H1 (cell line): ENCODE results near the gene HSH2D.

Experiments used
- BRCA1 ChIP-seq: IDR thresholded peaks from 2 replicates; pipeline ENCODE4 v1.6.1; 2012; ENCODE audit warnings: low read depth, low read length, improper control_type of control experiment
- CHD2 ChIP-seq: IDR thresholded peaks from 2 replicates; pipeline ENCODE4 v1.6.1; 2012; ENCODE audit warnings: low read length, improper control_type of control experiment
- EZH2 ChIP-seq: fragments of 200-600 bp; sonication (generic); IDR thresholded peaks from 2 replicates; pipeline ENCODE4 v1.7.1; 2012; ENCODE audit warnings: low read depth, mild to moderate bottlenecking, moderate library complexity, low read length, inconsistent platforms; ENCODE audit not compliant: severe bottlenecking
- JUN ChIP-seq: IDR thresholded peaks from 2 replicates; pipeline ENCODE4 v1.6.1; 2011; ENCODE audit warnings: low read depth, mild to moderate bottlenecking, improper control_type of control experiment, low read length
- POLR2AphosphoS5 ChIP-seq: IDR thresholded peaks from 2 replicates; pipeline ENCODE4 v1.6.1; 2011; ENCODE audit warnings: low read depth, low read length
- SIX5 ChIP-seq: IDR thresholded peaks from 2 replicates; pipeline ENCODE4 v1.6.1; 2011; ENCODE audit warnings: mild to moderate bottlenecking, low read depth, low read length
- SP1 ChIP-seq: IDR thresholded peaks from 2 replicates; pipeline ENCODE4 v1.6.1; 2011; ENCODE audit warnings: low read depth, low read length
- TF ChIP-seq, protein P1 (sequence below), 3 experiments: IDR thresholded peaks; 1 replicate in 2 of 3; 2 replicates in 1 of 3; pipeline versions ENCODE4 v1.5.1 to v1.6.1; 2011; ENCODE audit warnings: low read length in 3 of 3, mild to moderate bottlenecking in 3 of 3, inconsistent platforms in 2 of 3, low read depth in 1 of 3, moderate library complexity in 1 of 3; ENCODE audit not compliant: insufficient read depth in 1 of 3; ENCODE audit errors: control extremely low read depth in 1 of 3

DNA sequence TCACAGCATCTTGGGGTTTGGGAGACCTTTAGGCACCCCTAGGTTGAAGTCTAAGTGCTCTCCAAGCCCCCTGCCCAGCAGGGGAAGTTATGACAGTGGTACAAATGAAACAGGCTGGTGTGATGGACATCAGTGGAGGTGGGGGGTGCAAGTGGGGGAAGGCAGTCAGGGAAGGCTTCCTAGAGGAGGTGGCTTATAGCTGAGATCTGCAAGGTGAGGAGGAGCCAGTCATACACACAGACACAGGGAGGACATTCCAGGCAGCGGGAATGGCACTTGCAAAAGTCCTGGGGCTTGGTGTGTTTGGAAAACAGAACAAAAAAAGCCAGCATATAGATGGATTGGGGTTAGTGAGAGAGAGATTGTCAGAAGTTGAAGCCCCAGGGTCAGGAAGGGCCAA is 11.6 kb downstream of the HSH2D start:
- TF ChIP-seq SP1 (no peak), BRCA1 (no peak), CHD2 (no peak), JUN (no peak), EZH2 (no peak), POLR2AphosphoS5 (no peak), SIX5 (no peak)
- TF ChIP-seq, protein P1, sequence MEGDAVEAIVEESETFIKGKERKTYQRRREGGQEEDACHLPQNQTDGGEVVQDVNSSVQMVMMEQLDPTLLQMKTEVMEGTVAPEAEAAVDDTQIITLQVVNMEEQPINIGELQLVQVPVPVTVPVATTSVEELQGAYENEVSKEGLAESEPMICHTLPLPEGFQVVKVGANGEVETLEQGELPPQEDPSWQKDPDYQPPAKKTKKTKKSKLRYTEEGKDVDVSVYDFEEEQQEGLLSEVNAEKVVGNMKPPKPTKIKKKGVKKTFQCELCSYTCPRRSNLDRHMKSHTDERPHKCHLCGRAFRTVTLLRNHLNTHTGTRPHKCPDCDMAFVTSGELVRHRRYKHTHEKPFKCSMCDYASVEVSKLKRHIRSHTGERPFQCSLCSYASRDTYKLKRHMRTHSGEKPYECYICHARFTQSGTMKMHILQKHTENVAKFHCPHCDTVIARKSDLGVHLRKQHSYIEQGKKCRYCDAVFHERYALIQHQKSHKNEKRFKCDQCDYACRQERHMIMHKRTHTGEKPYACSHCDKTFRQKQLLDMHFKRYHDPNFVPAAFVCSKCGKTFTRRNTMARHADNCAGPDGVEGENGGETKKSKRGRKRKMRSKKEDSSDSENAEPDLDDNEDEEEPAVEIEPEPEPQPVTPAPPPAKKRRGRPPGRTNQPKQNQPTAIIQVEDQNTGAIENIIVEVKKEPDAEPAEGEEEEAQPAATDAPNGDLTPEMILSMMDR (IDR thresholded peaks at IDR 0.05; ENCODE audit: control extremely low read depth in 1 of 3, insufficient read depth in 1 of 3, low read depth in 1 of 3, low read length in 3 of 3): no peak
